ENCODE measurements around the gene ABHD12B.
"Not testable (repeated sequence)": the region's sequence is repeated elsewhere in the genome, so short reads cannot be mapped to it uniquely, and the experiment has no call there.

ABHD12B gene

GRCh38 chr14:50929506-50929905, 57.7 kb downstream of the ABHD12B start:
- FAIRE-seq (no peak), DNase-seq (ENCODE audit: insufficient read length, low spot score) (no peak)
- no peak for TF ChIP-seq TAF1 (IDR thresholded peaks at IDR 0.05; ENCODE audit: low read depth, low read length)
- TF ChIP-seq PAX5 (IDR thresholded peaks at IDR 0.05; ENCODE audit: insufficient read depth, low read length, severe bottlenecking), result no peak
- TF ChIP-seq POU2F2 (IDR thresholded peaks at IDR 0.05; ENCODE audit: low read depth, low read length), result no peak
- TF ChIP-seq POLR2AphosphoS5 (IDR thresholded peaks at IDR 0.05; ENCODE audit: low read depth, low read length), result no peak
- no peak for TF ChIP-seq SPI1 (IDR thresholded peaks at IDR 0.05; ENCODE audit: low read depth, low read length)
- TF ChIP-seq POLR2A (IDR thresholded peaks at IDR 0.05; ENCODE audit: low read depth, low read length), result no peak

- no peak for FAIRE-seq
- TF ChIP-seq SPI1 (IDR thresholded peaks at IDR 0.05; ENCODE audit: low read depth, low read length), result no peak
- no peak for TF ChIP-seq PAX5 (IDR thresholded peaks at IDR 0.05; ENCODE audit: insufficient read depth, low read length, severe bottlenecking)
Measured at GRCh38 chr14:50931559-50931958, 59.7 kb downstream of the ABHD12B start.

GRCh38 chr14:50932156-50932555, 60.3 kb downstream of the ABHD12B start:
- no peak for FAIRE-seq

More at GRCh38 chr14:50931559-50931958, 59.7 kb downstream of the ABHD12B start:
- no peak for DNase-seq (ENCODE audit: insufficient read length, low spot score)

GRCh38 chr14:50932592-50933495, 61.0 kb downstream of the ABHD12B start:
- no peak for DNase-seq (ENCODE audit: insufficient read length, low spot score)
- no peak for FAIRE-seq
- TF ChIP-seq TAF1 (IDR thresholded peaks at IDR 0.05; ENCODE audit: low read depth, low read length) (no peak), SPI1 (IDR thresholded peaks at IDR 0.05; ENCODE audit: low read depth, low read length) (no peak), POLR2AphosphoS5 (IDR thresholded peaks at IDR 0.05; ENCODE audit: low read depth, low read length) (no peak), PAX5 (IDR thresholded peaks at IDR 0.05; ENCODE audit: insufficient read depth, low read length, severe bottlenecking) (no peak), POLR2A (IDR thresholded peaks at IDR 0.05; ENCODE audit: low read depth, low read length) (no peak), POU2F2 (IDR thresholded peaks at IDR 0.05; ENCODE audit: low read depth, low read length) (no peak)

More at GRCh38 chr14:50932156-50932555, 60.3 kb downstream of the ABHD12B start:
- no peak for TF ChIP-seq POU2F2 (IDR thresholded peaks at IDR 0.05; ENCODE audit: low read depth, low read length)
- TF ChIP-seq SPI1 (IDR thresholded peaks at IDR 0.05; ENCODE audit: low read depth, low read length), result no peak
- TF ChIP-seq TAF1 (IDR thresholded peaks at IDR 0.05; ENCODE audit: low read depth, low read length), result no peak
- TF ChIP-seq POLR2AphosphoS5 (IDR thresholded peaks at IDR 0.05; ENCODE audit: low read depth, low read length), result no peak
- TF ChIP-seq POLR2A (IDR thresholded peaks at IDR 0.05; ENCODE audit: low read depth, low read length), result no peak
- TF ChIP-seq PAX5 (IDR thresholded peaks at IDR 0.05; ENCODE audit: insufficient read depth, low read length, severe bottlenecking), result no peak
- no peak for DNase-seq (ENCODE audit: insufficient read length, low spot score)

DNA sequence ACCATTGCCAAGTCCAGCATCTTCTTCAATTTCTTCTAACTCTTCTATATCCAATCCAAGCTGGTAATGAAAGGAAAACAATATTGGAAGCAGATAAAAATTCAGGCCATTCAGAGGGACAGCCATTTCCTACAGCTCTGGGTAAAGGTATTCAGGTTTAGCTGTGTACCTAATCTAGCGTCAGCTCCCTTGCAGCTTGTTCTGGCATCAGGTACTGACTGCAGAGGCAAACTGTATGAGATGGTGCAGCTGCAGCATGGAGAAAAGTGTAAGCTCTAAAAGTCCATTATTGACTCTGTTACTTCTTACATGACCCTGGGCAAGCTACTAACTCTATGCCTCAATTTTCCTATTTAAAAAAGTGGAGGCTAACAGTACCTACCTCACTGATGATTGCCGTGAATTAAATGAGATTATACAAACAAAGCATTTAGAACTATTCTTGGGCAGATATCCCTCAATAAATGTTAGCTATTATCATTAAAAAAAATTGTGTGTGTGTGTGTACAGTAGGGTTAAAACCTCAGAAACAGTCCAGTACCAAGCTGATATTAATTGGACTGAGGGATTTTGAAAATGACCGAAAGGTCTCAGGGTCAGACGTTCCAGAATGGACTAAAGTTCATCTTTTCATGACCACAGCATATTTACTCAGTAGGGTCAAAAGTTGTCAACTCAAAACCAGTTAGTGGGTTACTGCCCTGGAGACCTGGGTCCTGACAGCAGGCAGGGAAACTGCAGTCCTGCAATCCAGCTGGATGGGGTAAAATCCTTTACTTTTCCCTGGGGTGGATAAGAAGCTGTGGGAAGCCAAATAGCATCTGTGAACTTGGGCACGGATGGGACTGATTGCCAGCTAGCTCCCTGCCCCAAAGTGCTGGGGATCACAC, 63.5 kb downstream of the ABHD12B start:
- no peak for TF ChIP-seq POU2F2 (IDR thresholded peaks at IDR 0.05; ENCODE audit: low read depth, low read length)
- FAIRE-seq (no peak), DNase-seq (ENCODE audit: insufficient read length, low spot score) (no peak)

GRCh38 chr14:50936016-50936340, 64.1 kb downstream of the ABHD12B start:
- no peak for DNase-seq (ENCODE audit: insufficient read length, low spot score)
- TF ChIP-seq POLR2AphosphoS5 (IDR thresholded peaks at IDR 0.05; ENCODE audit: low read depth, low read length) (no peak), TAF1 (IDR thresholded peaks at IDR 0.05; ENCODE audit: low read depth, low read length) (no peak), PAX5 (IDR thresholded peaks at IDR 0.05; ENCODE audit: insufficient read depth, low read length, severe bottlenecking) (no peak), SPI1 (IDR thresholded peaks at IDR 0.05; ENCODE audit: low read depth, low read length) (no peak), POU2F2 (IDR thresholded peaks at IDR 0.05; ENCODE audit: low read depth, low read length) (no peak), POLR2A (IDR thresholded peaks at IDR 0.05; ENCODE audit: low read depth, low read length) (no peak)
- no peak for FAIRE-seq

- FAIRE-seq, result no peak
- no peak for DNase-seq (ENCODE audit: insufficient read length, low spot score)
- TF ChIP-seq PAX5 (IDR thresholded peaks at IDR 0.05; ENCODE audit: insufficient read depth, low read length, severe bottlenecking) (no peak), POLR2A (IDR thresholded peaks at IDR 0.05; ENCODE audit: low read depth, low read length) (no peak), SPI1 (IDR thresholded peaks at IDR 0.05; ENCODE audit: low read depth, low read length) (no peak), TAF1 (IDR thresholded peaks at IDR 0.05; ENCODE audit: low read depth, low read length) (no peak), POU2F2 (IDR thresholded peaks at IDR 0.05; ENCODE audit: low read depth, low read length) (no peak), POLR2AphosphoS5 (IDR thresholded peaks at IDR 0.05; ENCODE audit: low read depth, low read length) (no peak)
Measured at GRCh38 chr14:50936882-50937281, 65.0 kb downstream of the ABHD12B start.

- no peak for FAIRE-seq
- TF ChIP-seq POLR2AphosphoS5 (IDR thresholded peaks at IDR 0.05; ENCODE audit: low read depth, low read length), result no peak
- no peak for TF ChIP-seq SPI1 (IDR thresholded peaks at IDR 0.05; ENCODE audit: low read depth, low read length)
- TF ChIP-seq PAX5 (IDR thresholded peaks at IDR 0.05; ENCODE audit: insufficient read depth, low read length, severe bottlenecking), result no peak
- no peak for TF ChIP-seq POU2F2 (IDR thresholded peaks at IDR 0.05; ENCODE audit: low read depth, low read length)
- no peak for TF ChIP-seq POLR2A (IDR thresholded peaks at IDR 0.05; ENCODE audit: low read depth, low read length)
- no peak for TF ChIP-seq TAF1 (IDR thresholded peaks at IDR 0.05; ENCODE audit: low read depth, low read length)
- DNase-seq (ENCODE audit: insufficient read length, low spot score), result no peak
Measured at GRCh38 chr14:50937325-50937724, 65.5 kb downstream of the ABHD12B start.

GRCh38 chr14:50937800-50938199, 65.9 kb downstream of the ABHD12B start:
- DNase-seq (ENCODE audit: insufficient read length, low spot score) (no peak), FAIRE-seq (no peak)
- TF ChIP-seq POU2F2 (IDR thresholded peaks at IDR 0.05; ENCODE audit: low read depth, low read length), result no peak

DNA sequence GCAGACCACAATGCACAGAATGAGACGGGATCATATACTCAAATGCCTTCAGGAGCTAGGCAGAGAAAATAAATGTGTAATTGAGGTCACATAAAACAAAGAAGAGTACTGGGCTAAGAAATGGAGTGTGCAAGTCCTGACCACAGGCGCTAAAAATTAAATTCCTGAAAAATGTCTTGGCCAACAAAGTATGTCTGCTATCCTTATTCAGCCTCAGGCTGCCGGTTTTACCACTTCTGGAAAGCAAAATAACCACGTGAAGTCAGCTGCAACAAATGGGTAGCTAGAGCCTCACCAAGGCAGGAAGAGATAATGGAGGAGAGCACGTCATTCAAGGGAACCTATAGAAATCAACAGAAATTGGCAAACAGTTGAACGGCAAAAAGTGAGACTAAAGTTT, 69.3 kb downstream of the ABHD12B start:
- DNase-seq (ENCODE audit: insufficient read length, low spot score) (no peak), FAIRE-seq (no peak)
- no peak for TF ChIP-seq POU2F2 (IDR thresholded peaks at IDR 0.05; ENCODE audit: low read depth, low read length)
- no peak for TF ChIP-seq POLR2AphosphoS5 (IDR thresholded peaks at IDR 0.05; ENCODE audit: low read depth, low read length)
- no peak for TF ChIP-seq SPI1 (IDR thresholded peaks at IDR 0.05; ENCODE audit: low read depth, low read length)
- TF ChIP-seq TAF1 (IDR thresholded peaks at IDR 0.05; ENCODE audit: low read depth, low read length), result no peak
- TF ChIP-seq PAX5 (IDR thresholded peaks at IDR 0.05; ENCODE audit: insufficient read depth, low read length, severe bottlenecking), result no peak
- no peak for TF ChIP-seq POLR2A (IDR thresholded peaks at IDR 0.05; ENCODE audit: low read depth, low read length)

- not testable (repeated sequence) for DNase-seq (ENCODE audit: insufficient read length, low spot score); FAIRE-seq
Measured at GRCh38 chr14:50941638-50942037, 69.8 kb downstream of the ABHD12B start.

All from GM12891 (cell line).